ENCODE results near the gene CDV3.
"Not testable (repeated sequence)": the region's sequence is repeated elsewhere in the genome, so short reads cannot be mapped to it uniquely, and the experiment has no call there.

Gene CDV3

GRCh38 chr3:133535971-133536881 lies 37.3 kb upstream of the CDV3 start:
- TF ChIP-seq, protein P1, sequence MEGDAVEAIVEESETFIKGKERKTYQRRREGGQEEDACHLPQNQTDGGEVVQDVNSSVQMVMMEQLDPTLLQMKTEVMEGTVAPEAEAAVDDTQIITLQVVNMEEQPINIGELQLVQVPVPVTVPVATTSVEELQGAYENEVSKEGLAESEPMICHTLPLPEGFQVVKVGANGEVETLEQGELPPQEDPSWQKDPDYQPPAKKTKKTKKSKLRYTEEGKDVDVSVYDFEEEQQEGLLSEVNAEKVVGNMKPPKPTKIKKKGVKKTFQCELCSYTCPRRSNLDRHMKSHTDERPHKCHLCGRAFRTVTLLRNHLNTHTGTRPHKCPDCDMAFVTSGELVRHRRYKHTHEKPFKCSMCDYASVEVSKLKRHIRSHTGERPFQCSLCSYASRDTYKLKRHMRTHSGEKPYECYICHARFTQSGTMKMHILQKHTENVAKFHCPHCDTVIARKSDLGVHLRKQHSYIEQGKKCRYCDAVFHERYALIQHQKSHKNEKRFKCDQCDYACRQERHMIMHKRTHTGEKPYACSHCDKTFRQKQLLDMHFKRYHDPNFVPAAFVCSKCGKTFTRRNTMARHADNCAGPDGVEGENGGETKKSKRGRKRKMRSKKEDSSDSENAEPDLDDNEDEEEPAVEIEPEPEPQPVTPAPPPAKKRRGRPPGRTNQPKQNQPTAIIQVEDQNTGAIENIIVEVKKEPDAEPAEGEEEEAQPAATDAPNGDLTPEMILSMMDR (IDR thresholded peaks at IDR 0.05; ENCODE audit: extremely low read depth, missing control alignments) = no peak
- DNase-seq (ENCODE audit: low spot score) = no peak

- DNase-seq (ENCODE audit: low spot score) = not testable (repeated sequence)
Measured at GRCh38 chr3:133537131-133537530, 36.4 kb upstream of the CDV3 start.

DNA sequence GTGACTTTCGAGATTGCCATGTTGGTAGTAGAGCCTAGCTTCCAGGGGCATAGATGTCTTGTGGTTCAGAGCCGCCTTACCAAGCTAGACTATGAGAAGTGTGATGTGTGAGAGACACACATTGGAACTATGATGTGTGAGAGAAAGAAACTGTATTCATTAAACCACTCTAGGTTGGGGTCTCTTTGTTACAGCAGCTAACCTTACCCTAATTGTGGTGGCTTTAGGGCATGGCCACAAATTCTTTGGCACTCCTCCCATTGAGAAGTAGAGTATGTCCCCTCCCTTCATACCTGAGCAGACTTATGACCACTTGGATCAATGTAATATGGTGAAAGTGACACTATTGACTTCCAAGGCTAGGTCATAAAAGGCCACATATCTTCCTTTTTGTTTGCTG lies 35.3 kb upstream of the CDV3 start:
- DNase-seq (ENCODE audit: low spot score) = no peak
- TF ChIP-seq, protein P1 (IDR thresholded peaks at IDR 0.05; ENCODE audit: extremely low read depth, missing control alignments) = no peak

DNA sequence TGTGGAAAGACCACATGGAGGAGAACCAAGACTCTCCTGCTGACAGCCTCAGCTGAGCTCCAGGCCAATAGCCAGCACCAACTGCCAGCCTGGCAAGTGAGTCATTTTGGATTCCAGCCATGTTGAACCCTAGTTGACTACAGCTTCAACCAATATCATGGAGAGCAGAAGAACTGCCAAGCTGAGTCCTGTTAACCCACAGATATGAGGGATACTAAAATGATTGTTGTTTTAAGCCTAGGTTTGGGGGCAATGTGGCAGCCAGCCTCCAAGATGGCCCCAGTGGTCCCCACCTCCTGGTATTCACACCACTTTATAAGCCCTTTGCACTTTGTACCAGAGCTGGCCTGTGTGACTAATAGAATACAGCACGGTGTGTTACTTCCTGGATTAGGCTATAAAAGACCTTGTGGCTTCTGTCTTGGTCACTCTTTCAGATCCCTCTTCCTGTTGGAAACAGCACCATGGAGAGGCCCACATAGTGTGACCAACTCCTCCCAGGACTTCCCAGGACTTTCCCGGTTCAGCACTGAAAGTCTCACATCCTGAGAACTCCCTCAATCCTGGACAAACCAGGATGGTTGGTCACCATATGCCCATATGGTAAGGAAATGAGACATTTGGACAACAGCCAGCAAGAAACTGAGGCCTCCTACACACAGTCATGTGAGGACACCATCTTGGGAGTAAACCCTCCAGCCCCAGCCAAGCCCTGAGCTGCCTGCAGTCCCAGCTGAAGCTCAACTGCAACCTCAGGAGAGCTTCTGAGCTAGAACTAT lies 32.4 kb upstream of the CDV3 start:
- DNase-seq (ENCODE audit: low spot score) = peak; percentile 58
- TF ChIP-seq, protein P1 (IDR thresholded peaks at IDR 0.05; ENCODE audit: extremely low read depth, missing control alignments) = no peak

GRCh38 chr3:133542871-133543270 lies 30.6 kb upstream of the CDV3 start:
- DNase-seq (ENCODE audit: low spot score) = no peak

DNA sequence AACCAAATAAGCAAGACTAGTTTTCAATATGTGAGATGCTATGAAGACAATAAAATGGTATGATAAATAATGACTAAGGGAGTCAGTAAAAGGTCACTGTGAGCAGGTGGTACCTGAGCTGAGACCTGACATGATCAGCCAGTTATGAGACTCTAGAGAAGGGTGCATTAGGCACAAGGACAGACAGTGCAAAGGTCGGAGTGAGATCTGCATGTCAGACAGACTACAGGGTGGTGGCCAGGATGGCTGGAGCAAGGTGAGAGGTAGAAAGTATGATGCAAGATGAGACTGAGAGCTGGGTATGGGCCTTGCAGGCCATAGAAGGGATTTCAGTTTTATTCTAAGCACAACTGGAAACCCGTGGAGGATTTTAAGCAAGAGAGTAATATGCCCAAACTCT lies 28.5 kb upstream of the CDV3 start:
- DNase-seq (ENCODE audit: low spot score) = not testable (repeated sequence)

More at GRCh38 chr3:133542871-133543270, 30.6 kb upstream of the CDV3 start:
- TF ChIP-seq, protein P1 (IDR thresholded peaks at IDR 0.05; ENCODE audit: extremely low read depth, missing control alignments) = no peak

DNA sequence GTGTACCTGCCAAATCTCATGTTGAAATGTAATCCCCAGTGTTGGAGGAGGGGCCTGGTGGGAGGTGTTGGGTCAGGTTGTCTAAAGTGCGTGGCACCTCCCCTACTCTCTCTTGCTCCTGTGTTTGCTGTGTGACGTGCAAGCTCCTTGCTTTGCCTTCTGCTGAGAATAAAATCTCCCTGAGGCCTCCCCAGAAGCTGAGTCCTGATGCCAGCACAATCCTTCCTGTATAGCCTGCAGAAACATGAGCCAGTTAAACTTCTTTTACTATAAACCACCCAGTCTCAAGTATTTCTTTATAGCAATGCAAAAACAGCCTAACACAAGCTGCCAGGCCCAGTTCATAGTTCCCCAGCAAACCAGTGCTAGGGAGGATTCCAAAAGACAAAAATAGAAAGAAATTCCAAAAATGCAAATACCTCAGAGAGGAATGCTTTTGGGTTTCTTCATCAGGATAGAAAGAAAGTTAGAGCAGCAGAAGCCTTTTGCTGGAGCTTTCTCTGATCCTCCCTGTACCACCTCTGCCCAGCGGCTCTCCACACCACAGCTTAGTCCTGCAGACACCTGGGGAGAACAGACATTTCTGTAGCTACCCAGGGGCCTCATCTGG lies 25.9 kb upstream of the CDV3 start:
- TF ChIP-seq, protein P1 (IDR thresholded peaks at IDR 0.05; ENCODE audit: extremely low read depth, missing control alignments) = no peak
- DNase-seq (ENCODE audit: low spot score) = no peak

GRCh38 chr3:133548090-133548489 lies 25.4 kb upstream of the CDV3 start:
- DNase-seq (ENCODE audit: low spot score) = no peak
- TF ChIP-seq, protein P1 (IDR thresholded peaks at IDR 0.05; ENCODE audit: extremely low read depth, missing control alignments) = no peak
